ENCODE measurements around the gene LHPP. TPM values are rescaled to one million over a fixed set of nuclear protein-coding genes. Genes with fewer than 3 reads are reported as not detected.

The LHPP gene
- total RNA-seq, 1 donor from 2014 or later, result 12.1 TPM

DNA sequence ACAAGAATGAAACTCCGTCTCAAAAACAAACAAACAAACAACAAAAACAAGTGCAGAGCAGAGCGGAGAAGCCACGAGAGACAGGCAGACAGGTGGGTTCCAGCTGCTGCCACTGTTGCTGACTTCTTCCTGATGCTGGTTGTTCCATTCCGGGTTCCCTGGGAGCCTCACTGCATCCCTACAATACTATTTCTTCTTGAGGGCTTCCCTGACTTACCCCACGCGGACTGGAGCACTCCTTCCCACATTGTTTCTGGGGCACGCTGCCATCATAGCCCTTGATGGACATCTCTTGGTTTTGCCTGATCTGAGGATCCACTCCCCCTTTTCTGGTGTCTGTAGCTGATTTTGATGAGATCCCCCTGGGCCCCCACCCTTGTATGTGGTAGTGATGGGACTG is 6.2 kb upstream of the LHPP start:
- H3K4me3 ChIP-seq (ENCODE audit: low read depth, low read length), result no peak overlapping the region
- no peak for TF ChIP-seq CTCF (conservative IDR thresholded peaks at IDR 0.05; ENCODE audit: low read depth, low read length)
- no peak for DNase-seq (ENCODE audit: low read depth)

GRCh38 chr10:124458473-124458872 is 3.1 kb upstream of the LHPP start:
- no peak for TF ChIP-seq CTCF (conservative IDR thresholded peaks at IDR 0.05; ENCODE audit: low read depth, low read length)
- no peak for DNase-seq (ENCODE audit: low read depth)
- no peak overlapping the region for H3K4me3 ChIP-seq (ENCODE audit: low read depth, low read length)

DNA sequence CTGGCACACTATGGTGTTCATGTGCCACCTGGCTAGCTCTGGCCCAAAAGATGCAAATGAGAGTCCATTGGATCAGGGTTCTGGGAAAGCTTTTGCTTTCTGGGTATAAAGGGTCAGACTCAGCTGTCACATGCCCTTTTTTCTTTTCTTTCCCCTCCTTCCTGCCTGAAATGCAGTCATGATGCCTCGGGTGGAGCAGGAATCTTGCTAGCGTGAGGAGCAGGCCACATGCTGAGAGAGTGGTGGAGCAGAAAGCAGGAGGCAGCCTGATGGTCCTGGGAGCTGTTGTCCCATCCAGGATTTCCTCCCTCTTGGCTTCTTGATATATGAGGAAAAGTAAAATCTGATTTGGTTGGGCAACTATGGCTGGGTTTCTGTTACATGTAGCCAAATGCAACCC is 2.7 kb upstream of the LHPP start:
- no peak overlapping the region for H3K4me3 ChIP-seq (ENCODE audit: low read depth, low read length)
- TF ChIP-seq CTCF (conservative IDR thresholded peaks at IDR 0.05; ENCODE audit: low read depth, low read length), result no peak
- DNase-seq (ENCODE audit: low read depth), result no peak

DNA sequence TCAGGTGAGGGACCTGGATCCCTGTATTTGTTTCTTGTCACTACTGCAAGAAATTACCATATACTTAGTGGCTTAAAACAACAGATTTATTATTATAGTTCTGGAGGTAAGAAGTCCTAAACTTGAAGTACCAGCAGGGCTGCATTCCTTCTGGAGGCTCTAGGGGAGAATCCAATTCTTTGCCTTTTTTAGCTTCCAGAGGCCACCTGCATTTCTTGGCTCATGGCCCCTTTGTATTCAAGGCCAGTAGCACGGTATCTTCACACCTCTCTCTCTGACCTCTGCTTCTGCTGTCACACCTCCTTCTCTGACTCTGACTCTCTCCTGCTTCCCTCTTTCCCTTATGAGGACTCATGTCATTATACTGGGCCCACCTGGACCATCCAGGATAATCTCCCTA is 2.2 kb upstream of the LHPP start:
- no peak overlapping the region for H3K4me3 ChIP-seq (ENCODE audit: low read depth, low read length)
- no peak for TF ChIP-seq CTCF (conservative IDR thresholded peaks at IDR 0.05; ENCODE audit: low read depth, low read length)
- DNase-seq (ENCODE audit: low read depth), result no peak

- DNase-seq (ENCODE audit: low read depth), result no peak
- TF ChIP-seq CTCF (conservative IDR thresholded peaks at IDR 0.05; ENCODE audit: low read depth, low read length), result no peak
- no peak overlapping the region for H3K4me3 ChIP-seq (ENCODE audit: low read depth, low read length)
Observed at GRCh38 chr10:124460144-124460543, 1.5 kb upstream of the LHPP start.

GRCh38 chr10:124462348-124462695 is 699 bp downstream of the LHPP start:
- peak overlapping the region; percentile 71 for H3K4me3 ChIP-seq (ENCODE audit: low read depth, low read length)
- no peak for TF ChIP-seq CTCF (conservative IDR thresholded peaks at IDR 0.05; ENCODE audit: low read depth, low read length)
- no peak for DNase-seq (ENCODE audit: low read depth)

- DNase-seq (ENCODE audit: low read depth), result no peak
Observed at GRCh38 chr10:124464028-124464965, 2.7 kb downstream of the LHPP start.

More at GRCh38 chr10:124464028-124464965, 2.7 kb downstream of the LHPP start:
- H3K4me3 ChIP-seq (ENCODE audit: low read depth, low read length), result no peak overlapping the region
- no peak for TF ChIP-seq CTCF (conservative IDR thresholded peaks at IDR 0.05; ENCODE audit: low read depth, low read length)
